Stimulated activated CD8-positive, alpha-beta memory T cell treated with anti-CD3 and anti-CD28 coated beads, Interleukin-15, amount 100 ng/mL, for 4 hours (primary cell): ENCODE data around the gene PRSS8.
"Not testable (repeated sequence)": the region's sequence is repeated elsewhere in the genome, so short reads cannot be mapped to it uniquely, and the experiment has no call there.

Experiments
- DNase-seq, 2 donors: peaks; one replicate each; pipeline ENCODE4 v3.0.0-alpha.2; 2020; ENCODE audit warnings: low read depth in 2 of 2

PRSS8 gene

GRCh38 chr16:31105677-31106213 lies 29.8 kb downstream of the PRSS8 start:
- DNase-seq, result peak; percentile 56 to 58

- DNase-seq, result not testable (repeated sequence)
Measured at GRCh38 chr16:31100876-31101641, 34.5 kb downstream of the PRSS8 start.

- DNase-seq, result no peak
Measured at GRCh38 chr16:31099860-31100638, 35.5 kb downstream of the PRSS8 start.

- peak; percentile 62 to 70 for DNase-seq
Measured at GRCh38 chr16:31094424-31095120, 41.0 kb downstream of the PRSS8 start, which contains the start of gene VKORC1. Gene VKORC1, minus strand, starts transcription at chr16:31094797. Its CDS starts 68 bp downstream, at chr16:31094729.

- DNase-seq, result no peak
Measured at GRCh38 chr16:31094088-31094423, 41.5 kb downstream of the PRSS8 start.

GRCh38 chr16:31093132-31093703 lies 42.3 kb downstream of the PRSS8 start:
- no peak for DNase-seq

GRCh38 chr16:31092330-31092729 lies 43.2 kb downstream of the PRSS8 start:
- DNase-seq, result no peak

GRCh38 chr16:31090540-31090939 lies 45.0 kb downstream of the PRSS8 start:
- no peak for DNase-seq

GRCh38 chr16:31089199-31089598 lies 46.3 kb downstream of the PRSS8 start:
- DNase-seq, result no peak

GRCh38 chr16:31088459-31089183 lies 46.9 kb downstream of the PRSS8 start, which contains the start of gene PRSS53:
Gene PRSS53, minus strand, starts transcription at chr16:31088943. Its CDS starts 134 bp downstream, at chr16:31088809.
- no peak for DNase-seq

- no peak for DNase-seq
Measured at GRCh38 chr16:31087971-31088370, 47.6 kb downstream of the PRSS8 start.

- no peak for DNase-seq
Measured at GRCh38 chr16:31087481-31087880, 48.0 kb downstream of the PRSS8 start.

GRCh38 chr16:31086629-31086906 lies 49.0 kb downstream of the PRSS8 start:
- DNase-seq, result no peak

- no peak for DNase-seq
Measured at GRCh38 chr16:31085873-31086628, 49.5 kb downstream of the PRSS8 start.

- DNase-seq, result no peak
Measured at GRCh38 chr16:31085411-31085810, 50.1 kb downstream of the PRSS8 start.

- no peak for DNase-seq
Measured at GRCh38 chr16:31084584-31085302, 50.8 kb downstream of the PRSS8 start.

- no peak for DNase-seq
Measured at GRCh38 chr16:31083981-31084380, 51.5 kb downstream of the PRSS8 start.

GRCh38 chr16:31083556-31083955 lies 52.0 kb downstream of the PRSS8 start:
- DNase-seq, result no peak

- no peak for DNase-seq
Measured at GRCh38 chr16:31083081-31083480, 52.4 kb downstream of the PRSS8 start.
